Panc1 (cell line): Measurements from ENCODE around the gene RBM22. TPM values are rescaled to one million over a fixed set of nuclear protein-coding genes. Genes with fewer than 3 reads are reported as not detected.

Source experiments
- ATAC-seq: fragments of 200-7000 bp; cut with Tn5 transposase; 2 replicates; pipeline ENCODE4 v1.9.1; 2020; ENCODE audit warnings: mild to moderate bottlenecking, moderate library complexity
- BruUV-seq: library from RNA; stranded (reverse); fragments of 400-500 nt; replicated peaks from 2 replicates; lab custom pipeline; 2021; lab: Mats Ljungman, UMichigan
- CTCF ChIA-PET: fragments of 300-600 bp; sonication (Branson Sonifier 250); formaldehyde crosslinking; loops from one replicate; lab custom pipeline; 2022; ENCODE audit warnings: antibody characterized with exemption; lab: Charles Lee
- POLR2A ChIA-PET: fragments of 300-600 bp; sonication (Branson Sonifier 250); formaldehyde crosslinking; loops from one replicate; lab custom pipeline; 2022; ENCODE audit warnings: antibody characterized with exemption; lab: Charles Lee
- DNase-seq: peaks from one replicate; pipeline ENCODE4 v3.0.0-alpha.2; 2010; ENCODE audit warnings: low read depth, low spot score
- H3K27ac ChIP-seq: 2 replicates; pipeline ENCODE4 v1.5.1; 2011; ENCODE audit warnings: mild to moderate bottlenecking, low read length, inconsistent platforms
- H3K27me3 ChIP-seq: fragments of 200-500 bp; sonication (Bioruptor generic); 2 replicates; pipeline ENCODE4 v1.6.0; 2014; ENCODE audit warnings: low read length, inconsistent platforms; ENCODE audit not compliant: control insufficient read depth, insufficient read depth
- H3K36me3 ChIP-seq: fragments of 200-500 bp; sonication (Bioruptor generic); 2 replicates; pipeline ENCODE4 v1.5.1; 2014; ENCODE audit warnings: inconsistent platforms, mild to moderate bottlenecking, low read length, moderate library complexity; ENCODE audit not compliant: control insufficient read depth, insufficient read depth
- H3K4me1 ChIP-seq: 2 replicates; pipeline ENCODE4 v1.5.1; 2011; ENCODE audit warnings: inconsistent platforms, mild to moderate bottlenecking, low read length, moderate library complexity; ENCODE audit not compliant: control insufficient read depth, insufficient read depth
- H3K4me3 ChIP-seq, 2 experiments: 2 replicates each; pipeline ENCODE4 v1.5.1; 2011 to 2012; ENCODE audit warnings: low read depth in 2 of 2, low read length in 2 of 2, mild to moderate bottlenecking in 2 of 2, inconsistent platforms in 1 of 2, moderate library complexity in 1 of 2
- H3K9me3 ChIP-seq: fragments of 200-500 bp; sonication (Bioruptor generic); 2 replicates; pipeline ENCODE4 v1.5.1; 2014; ENCODE audit warnings: low read depth, mild to moderate bottlenecking, inconsistent platforms, low read length, moderate library complexity; ENCODE audit not compliant: control insufficient read depth, insufficient read depth
- POLR2AphosphoS5 ChIP-seq: IDR thresholded peaks from 2 replicates; pipeline ENCODE4 v1.6.1; 2012; ENCODE audit warnings: mild to moderate bottlenecking, low read depth, low read length, moderate library complexity
- SIN3A ChIP-seq: IDR thresholded peaks from 2 replicates; pipeline ENCODE4 v1.6.1; 2012; ENCODE audit warnings: low read depth, mild to moderate bottlenecking, low read length, moderate library complexity, borderline replicate concordance; ENCODE audit not compliant: insufficient read depth
- TCF7L2 ChIP-seq: IDR thresholded peaks from 2 replicates; pipeline ENCODE4 v1.6.1; 2011; ENCODE audit warnings: mild to moderate bottlenecking, low read depth, low read length, inconsistent platforms
- in situ Hi-C: cut with HindIII; loops from 2 replicates; pipeline ENCODE4 v1.10.0; 2016; ENCODE audit warnings: low sequenced_read_pairs, low pct_unique_long_range_greater_than_20kb
- intact Hi-C: fragments of 100-400 bp; cut with micrococcal nuclease; formaldehyde crosslinking; loops from one replicate; pipeline ENCODE4 v1.10.0; 2022; ENCODE audit not compliant: unreplicated experiment
- total RNA-seq: library from RNA; stranded (reverse); gene quantifications from one replicate; pipeline ENCODE4 v1.2.1, GENCODE V29; 2021; ENCODE audit not compliant: unreplicated experiment
- TF ChIP-seq, protein P1 (sequence below), 2 experiments: IDR thresholded peaks; 2 replicates each; pipeline ENCODE4 v1.6.1; 2011 to 2012; ENCODE audit warnings: low read depth in 2 of 2, control low read depth in 1 of 2, low read length in 1 of 2, mild to moderate bottlenecking in 1 of 2, moderate library complexity in 1 of 2; ENCODE audit not compliant: insufficient read depth in 1 of 2
- TF ChIP-seq, protein P2 (sequence below): fragments of 450-650 bp; IDR thresholded peaks from 2 replicates; pipeline ENCODE4 v1.5.1; 2017; ENCODE audit warnings: mild to moderate bottlenecking

RBM22 gene
- total RNA-seq, 1 experiment from 2014 or later = 54.3 TPM

DNA sequence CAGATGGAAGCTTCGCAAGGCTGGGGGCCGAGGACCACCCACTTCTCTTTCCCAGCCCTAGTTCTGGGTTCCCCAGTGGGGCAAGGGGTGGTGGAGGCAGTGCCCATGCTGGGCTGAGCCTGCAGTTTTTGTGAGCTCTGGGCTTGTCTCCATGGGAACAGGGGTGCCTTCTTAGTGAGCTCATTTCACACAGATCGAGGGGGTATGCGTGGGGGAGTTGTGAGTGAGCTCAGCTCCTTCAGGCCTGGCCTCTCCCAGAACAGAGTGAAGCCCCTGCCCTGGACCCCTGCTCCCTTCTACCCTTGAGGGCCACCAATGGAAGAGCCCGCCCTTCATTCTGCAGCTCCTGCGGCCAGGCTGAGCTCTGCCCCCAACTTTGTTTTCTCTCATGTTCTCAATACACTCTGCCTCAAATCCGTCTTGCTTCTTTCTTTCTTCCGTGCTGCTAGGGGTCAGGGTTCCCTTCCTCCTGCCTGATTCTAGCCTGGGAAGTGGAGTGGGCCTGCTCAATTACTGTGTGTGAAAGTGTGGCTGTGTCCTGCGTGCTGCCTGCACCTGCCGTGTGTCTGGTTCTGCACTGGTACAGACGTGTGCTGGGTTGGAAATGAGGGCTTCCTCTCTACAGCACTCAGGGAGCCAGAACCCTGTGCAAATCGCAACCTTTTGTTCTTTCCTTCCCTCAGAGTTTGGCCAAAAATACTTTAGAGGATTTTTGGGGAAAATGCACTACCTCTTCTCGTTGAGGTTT, 48.8 kb downstream of the RBM22 start:
- H3K27me3 ChIP-seq = no peaks in the 10 kb centered on the region
- H3K9me3 ChIP-seq = no peaks in the 10 kb centered on the region
- no peaks in the 10 kb centered on the region; the same call in none of the 2 replicates for H3K36me3 ChIP-seq
- ChIA-PET POLR2A (interaction anchor here (0.6 kb wide), 1 partner anchor 42 kb away, joined by 3 read pairs; no protein-coding TSS in a partner anchor), CTCF (interaction anchor here (0.6 kb wide), 1 partner anchor 90 kb away, joined by 4 read pairs; no protein-coding TSS in a partner anchor)
- H3K4me1 ChIP-seq = peaks cover 20% of the 10 kb centered on the region
- no peak for ATAC-seq
- DNase-seq = no peak
- BruUV-seq = no TSS peak
- intact Hi-C loops = loop anchor here (1.0 kb wide), 1 partner anchor 194 kb away; no protein-coding TSS in a partner anchor
- peak overlapping the region; percentile 42 for H3K27ac ChIP-seq
- in situ Hi-C loops = no loop called here
- no peak overlapping the region for H3K4me3 ChIP-seq
- TF ChIP-seq SIN3A (no peak), POLR2AphosphoS5 (no peak), TCF7L2 (no peak)
- TF ChIP-seq, protein P1, sequence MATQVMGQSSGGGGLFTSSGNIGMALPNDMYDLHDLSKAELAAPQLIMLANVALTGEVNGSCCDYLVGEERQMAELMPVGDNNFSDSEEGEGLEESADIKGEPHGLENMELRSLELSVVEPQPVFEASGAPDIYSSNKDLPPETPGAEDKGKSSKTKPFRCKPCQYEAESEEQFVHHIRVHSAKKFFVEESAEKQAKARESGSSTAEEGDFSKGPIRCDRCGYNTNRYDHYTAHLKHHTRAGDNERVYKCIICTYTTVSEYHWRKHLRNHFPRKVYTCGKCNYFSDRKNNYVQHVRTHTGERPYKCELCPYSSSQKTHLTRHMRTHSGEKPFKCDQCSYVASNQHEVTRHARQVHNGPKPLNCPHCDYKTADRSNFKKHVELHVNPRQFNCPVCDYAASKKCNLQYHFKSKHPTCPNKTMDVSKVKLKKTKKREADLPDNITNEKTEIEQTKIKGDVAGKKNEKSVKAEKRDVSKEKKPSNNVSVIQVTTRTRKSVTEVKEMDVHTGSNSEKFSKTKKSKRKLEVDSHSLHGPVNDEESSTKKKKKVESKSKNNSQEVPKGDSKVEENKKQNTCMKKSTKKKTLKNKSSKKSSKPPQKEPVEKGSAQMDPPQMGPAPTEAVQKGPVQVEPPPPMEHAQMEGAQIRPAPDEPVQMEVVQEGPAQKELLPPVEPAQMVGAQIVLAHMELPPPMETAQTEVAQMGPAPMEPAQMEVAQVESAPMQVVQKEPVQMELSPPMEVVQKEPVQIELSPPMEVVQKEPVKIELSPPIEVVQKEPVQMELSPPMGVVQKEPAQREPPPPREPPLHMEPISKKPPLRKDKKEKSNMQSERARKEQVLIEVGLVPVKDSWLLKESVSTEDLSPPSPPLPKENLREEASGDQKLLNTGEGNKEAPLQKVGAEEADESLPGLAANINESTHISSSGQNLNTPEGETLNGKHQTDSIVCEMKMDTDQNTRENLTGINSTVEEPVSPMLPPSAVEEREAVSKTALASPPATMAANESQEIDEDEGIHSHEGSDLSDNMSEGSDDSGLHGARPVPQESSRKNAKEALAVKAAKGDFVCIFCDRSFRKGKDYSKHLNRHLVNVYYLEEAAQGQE (IDR thresholded peaks at IDR 0.05; ENCODE audit: insufficient read depth in 1 of 2, low read depth in 2 of 2, low read length in 1 of 2) = no peak
- TF ChIP-seq, protein P2, sequence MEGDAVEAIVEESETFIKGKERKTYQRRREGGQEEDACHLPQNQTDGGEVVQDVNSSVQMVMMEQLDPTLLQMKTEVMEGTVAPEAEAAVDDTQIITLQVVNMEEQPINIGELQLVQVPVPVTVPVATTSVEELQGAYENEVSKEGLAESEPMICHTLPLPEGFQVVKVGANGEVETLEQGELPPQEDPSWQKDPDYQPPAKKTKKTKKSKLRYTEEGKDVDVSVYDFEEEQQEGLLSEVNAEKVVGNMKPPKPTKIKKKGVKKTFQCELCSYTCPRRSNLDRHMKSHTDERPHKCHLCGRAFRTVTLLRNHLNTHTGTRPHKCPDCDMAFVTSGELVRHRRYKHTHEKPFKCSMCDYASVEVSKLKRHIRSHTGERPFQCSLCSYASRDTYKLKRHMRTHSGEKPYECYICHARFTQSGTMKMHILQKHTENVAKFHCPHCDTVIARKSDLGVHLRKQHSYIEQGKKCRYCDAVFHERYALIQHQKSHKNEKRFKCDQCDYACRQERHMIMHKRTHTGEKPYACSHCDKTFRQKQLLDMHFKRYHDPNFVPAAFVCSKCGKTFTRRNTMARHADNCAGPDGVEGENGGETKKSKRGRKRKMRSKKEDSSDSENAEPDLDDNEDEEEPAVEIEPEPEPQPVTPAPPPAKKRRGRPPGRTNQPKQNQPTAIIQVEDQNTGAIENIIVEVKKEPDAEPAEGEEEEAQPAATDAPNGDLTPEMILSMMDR = no peak

DNA sequence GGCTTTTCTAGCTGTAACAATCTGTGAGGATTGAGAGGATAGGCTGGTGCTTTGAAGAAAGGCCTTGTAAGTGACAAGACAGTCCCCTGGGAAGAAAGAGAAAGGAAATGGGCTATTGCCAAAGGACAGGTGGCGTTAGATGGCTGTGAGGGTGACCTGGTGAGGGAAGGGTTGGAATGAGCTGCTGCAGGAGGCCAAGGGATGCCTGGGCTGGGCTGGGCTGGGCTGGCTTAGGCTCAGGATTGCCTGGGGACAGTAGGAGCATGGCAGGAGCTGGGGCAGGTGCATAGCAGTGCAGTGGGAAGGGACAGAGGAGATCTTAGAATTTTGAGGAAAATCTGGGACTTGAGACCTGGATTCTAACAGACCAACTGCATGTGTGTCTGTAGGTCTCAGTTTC, 49.5 kb downstream of the RBM22 start:
- ChIA-PET POLR2A (no interaction called here), CTCF (no interaction called here)
- H3K9me3 ChIP-seq = no peaks in the 10 kb centered on the region
- no peak for DNase-seq
- H3K4me1 ChIP-seq = peaks cover 20% of the 10 kb centered on the region
- TF ChIP-seq TCF7L2 = no peak
- no peak for TF ChIP-seq POLR2AphosphoS5
- no peak for TF ChIP-seq SIN3A
- TF ChIP-seq, protein P2 = no peak
- TF ChIP-seq, protein P1 (IDR thresholded peaks at IDR 0.05; ENCODE audit: insufficient read depth in 1 of 2, low read depth in 2 of 2, low read length in 1 of 2) = no peak
- no peaks in the 10 kb centered on the region for H3K27me3 ChIP-seq
- H3K36me3 ChIP-seq = no peaks in the 10 kb centered on the region; the same call in none of the 2 replicates
- intact Hi-C loops (no loop called here), in situ Hi-C loops (no loop called here)
- no peak for ATAC-seq
- H3K4me3 ChIP-seq = no peak overlapping the region
- BruUV-seq = no TSS peak
- H3K27ac ChIP-seq = peak overlapping the region; percentile 25; the same call in 1 of the 2 replicates
